AG08396 (cell line): Measurements from ENCODE around the gene PANX1.
"Not testable (repeated sequence)": the region's sequence is repeated elsewhere in the genome, so short reads cannot be mapped to it uniquely, and the experiment has no call there.

Experiments used
- DNase-seq: peaks from one replicate; pipeline ENCODE4 v3.0.0; 2012; ENCODE audit warnings: low spot score, mixed read lengths

Gene PANX1

DNA sequence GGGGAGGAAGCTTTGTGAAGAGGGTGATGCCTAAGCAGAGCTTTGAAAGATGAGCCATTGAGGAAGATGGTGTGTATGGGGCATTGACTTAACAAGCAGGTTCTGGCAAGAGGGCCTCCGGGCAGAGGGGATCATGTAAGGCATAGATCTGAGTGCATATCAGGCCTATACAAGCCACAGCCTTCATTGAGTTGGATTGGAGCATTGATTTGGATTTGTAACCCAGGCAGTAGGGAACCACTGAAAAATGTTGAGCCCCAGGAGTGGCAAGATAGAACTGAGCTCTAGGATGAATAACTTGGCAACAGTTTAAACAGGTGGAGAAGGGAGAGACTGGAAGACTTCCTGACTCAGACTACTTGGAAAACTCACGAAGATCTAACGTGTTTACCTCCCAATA, 21.4 kb downstream of the PANX1 start:
- DNase-seq, result no peak

- DNase-seq, result no peak
Observed at GRCh38 chr11:94150704-94151685, 22.4 kb downstream of the PANX1 start.

DNA sequence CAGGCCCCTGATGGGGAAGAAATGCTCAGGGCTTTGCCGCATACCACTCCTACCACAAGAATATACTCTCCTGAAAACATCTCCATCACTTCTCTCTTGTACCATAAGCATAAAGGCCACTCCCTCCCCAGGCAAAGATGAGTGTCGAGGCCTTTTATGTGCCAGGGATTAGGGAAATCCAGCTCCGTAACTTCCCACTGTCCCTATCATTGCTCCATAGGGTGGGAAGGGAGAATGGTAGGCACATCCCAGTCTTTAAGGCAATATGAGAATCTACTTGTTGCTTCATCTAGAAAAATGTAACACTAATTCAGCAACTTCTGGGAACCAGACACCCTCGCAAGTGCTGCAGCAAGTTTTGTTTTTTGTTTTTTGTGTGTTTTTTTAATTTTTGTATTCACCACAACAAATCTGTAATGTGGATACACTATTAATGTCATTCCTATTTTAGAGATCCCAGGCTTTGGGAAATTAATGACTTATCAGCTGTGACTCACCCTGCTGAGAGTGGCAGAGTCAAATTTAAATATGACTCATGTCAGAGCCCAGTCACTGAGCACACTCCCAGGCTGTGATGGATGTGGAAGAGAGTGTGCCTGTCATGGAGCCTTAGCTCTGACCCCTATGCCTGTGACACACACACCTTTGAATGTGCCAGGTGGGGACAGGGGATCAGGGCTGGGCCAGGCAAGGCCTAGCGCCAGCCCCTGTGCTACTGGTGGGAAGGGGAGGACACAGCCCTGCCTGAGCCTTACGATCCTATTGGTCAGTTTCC, 23.4 kb downstream of the PANX1 start:
- DNase-seq, result peak; percentile 75

- no peak for DNase-seq
Observed at GRCh38 chr11:94152678-94153065, 24.0 kb downstream of the PANX1 start.

DNA sequence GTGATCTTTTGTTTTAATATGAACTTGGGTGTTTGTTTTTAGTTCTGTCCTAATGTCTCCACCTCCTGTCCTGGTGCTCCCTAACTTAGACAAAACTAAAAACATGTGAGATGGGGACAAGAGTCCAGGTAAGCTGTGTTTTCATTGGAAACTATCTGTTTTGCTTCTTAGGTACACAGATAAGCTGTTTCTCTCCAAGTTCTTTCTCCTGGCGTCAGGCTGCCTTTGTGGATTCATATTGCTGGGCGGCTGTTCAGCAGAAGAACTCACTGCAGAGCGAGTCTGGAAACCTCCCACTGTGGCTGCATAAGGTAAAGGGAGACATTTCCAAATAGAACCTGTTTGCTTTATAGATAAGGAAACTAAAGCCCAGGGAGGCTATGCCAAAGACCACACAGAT, 24.7 kb downstream of the PANX1 start:
- DNase-seq, result no peak

DNA sequence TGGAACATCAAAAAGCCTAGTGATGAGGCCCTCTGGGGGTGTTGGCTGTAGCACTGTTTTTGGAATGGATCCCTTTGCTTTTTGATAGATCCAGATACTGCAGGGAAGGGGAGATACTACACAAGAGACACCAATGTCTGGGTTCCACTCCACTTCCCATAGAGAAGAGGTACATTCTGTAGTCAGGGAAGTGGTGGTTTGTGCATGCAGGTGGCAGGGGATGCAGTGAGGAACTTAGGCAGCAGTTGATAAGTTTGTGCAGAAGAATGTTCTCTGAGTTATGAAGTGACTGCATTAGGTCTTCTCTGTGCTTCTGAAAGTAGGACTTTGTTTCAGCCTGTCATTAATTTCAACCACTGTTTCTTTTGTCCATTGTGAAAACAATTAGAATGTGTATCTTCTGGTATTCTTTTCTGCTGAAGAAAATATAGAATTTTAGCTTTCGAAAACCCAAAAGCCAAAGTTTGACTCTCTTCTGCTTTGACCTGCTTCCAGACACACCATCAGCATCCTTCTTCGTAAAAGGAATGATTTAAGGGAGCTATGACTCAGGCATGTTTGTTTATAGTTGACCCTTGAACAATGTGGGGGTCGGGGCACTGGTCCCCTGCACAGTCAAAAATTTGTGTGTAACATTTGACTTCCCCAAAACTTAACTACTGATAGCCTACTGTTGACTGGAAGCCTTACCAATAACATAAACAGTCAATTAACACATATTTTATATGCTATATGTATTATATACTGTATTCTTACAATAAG, 25.6 kb downstream of the PANX1 start:
- DNase-seq, result no peak

- not testable (repeated sequence) for DNase-seq
Observed at GRCh38 chr11:94157339-94157738, 28.7 kb downstream of the PANX1 start.

GRCh38 chr11:94168882-94169281, 40.2 kb downstream of the PANX1 start:
- no peak for DNase-seq

- DNase-seq, result no peak
Observed at GRCh38 chr11:94169516-94169915, 40.9 kb downstream of the PANX1 start.

GRCh38 chr11:94169930-94170545, 41.4 kb downstream of the PANX1 start:
- DNase-seq, result no peak

DNA sequence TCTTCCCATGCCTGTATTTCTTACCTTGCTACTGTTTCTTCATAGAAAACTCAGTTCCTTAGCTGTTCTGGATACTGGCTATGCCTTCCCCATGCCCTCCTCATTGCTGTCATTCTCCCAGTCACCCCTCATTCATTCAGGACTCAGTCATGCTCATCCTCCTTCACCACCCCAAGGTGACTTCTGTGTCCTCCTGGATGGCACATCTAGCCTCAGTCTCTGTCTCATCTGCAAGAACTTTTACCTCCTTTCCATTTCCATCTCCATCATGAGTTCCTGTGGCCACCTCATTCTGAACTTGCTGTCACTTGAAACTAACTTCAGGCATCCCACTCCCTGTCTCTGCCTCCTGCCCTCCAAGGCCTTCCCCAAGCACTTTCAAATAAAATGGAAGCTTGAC, 42.3 kb downstream of the PANX1 start:
- DNase-seq, result no peak

GRCh38 chr11:94171693-94172440, 43.2 kb downstream of the PANX1 start:
- peak; percentile 69 for DNase-seq

- DNase-seq, result peak; percentile 81
Observed at GRCh38 chr11:94175535-94175934, 46.9 kb downstream of the PANX1 start.

- no peak for DNase-seq
Observed at GRCh38 chr11:94178331-94178730, 49.7 kb downstream of the PANX1 start.

DNA sequence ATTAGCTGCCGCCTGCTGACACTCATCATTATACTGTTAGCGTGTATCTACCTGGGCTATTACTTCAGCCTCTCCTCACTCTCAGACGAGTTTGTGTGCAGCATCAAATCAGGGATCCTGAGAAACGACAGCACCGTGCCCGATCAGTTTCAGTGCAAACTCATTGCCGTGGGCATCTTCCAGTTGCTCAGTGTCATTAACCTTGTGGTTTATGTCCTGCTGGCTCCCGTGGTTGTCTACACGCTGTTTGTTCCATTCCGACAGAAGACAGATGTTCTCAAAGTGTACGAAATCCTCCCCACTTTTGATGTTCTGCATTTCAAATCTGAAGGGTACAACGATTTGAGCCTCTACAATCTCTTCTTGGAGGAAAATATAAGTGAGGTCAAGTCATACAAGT, 51.1 kb downstream of the PANX1 start:
- DNase-seq, result no peak

- no peak for DNase-seq
Observed at GRCh38 chr11:94181526-94181925, 52.9 kb downstream of the PANX1 start.

- no peak for DNase-seq
Observed at GRCh38 chr11:94181943-94182342, 53.3 kb downstream of the PANX1 start.

GRCh38 chr11:94183251-94183885, 54.7 kb downstream of the PANX1 start:
- no peak for DNase-seq

DNA sequence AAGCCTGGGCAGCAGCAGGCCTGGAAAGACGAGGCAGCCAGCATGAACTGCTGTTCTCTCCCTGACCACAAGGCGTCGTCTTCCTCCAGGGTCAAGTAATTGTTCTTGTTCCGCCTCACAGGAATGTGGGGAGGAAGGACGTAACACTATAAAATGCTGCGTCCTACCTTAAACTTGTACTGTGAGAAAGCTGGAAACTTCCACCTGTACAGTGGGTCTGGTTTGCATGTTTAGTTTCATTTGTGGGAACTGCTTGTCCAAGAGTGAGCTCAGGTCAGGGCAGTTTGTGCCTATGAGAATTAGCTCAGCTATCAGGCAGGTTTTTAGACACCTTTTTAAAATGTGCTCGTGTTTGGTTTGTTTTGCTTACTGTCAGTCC, 55.2 kb downstream of the PANX1 start:
- DNase-seq, result peak; percentile 25

DNA sequence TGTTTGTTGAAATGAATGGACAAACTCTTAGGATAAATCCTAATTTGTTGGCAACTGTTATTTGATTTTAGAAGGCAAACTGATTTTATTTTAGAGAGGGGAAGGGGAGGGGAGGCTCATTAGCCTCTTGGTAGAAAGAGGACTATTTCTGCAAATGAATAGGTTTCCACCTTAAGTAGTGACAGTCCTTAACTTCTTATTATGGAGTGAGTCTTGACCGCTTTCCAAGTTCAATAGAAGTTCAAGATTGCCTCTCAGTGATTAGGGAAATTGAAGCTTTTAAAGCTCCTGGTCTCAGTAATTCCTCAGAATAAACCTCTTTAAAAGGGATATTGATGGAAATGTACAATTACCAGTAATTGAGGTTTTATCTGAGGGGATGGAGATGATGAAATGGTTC, 55.7 kb downstream of the PANX1 start:
- no peak for DNase-seq

DNA sequence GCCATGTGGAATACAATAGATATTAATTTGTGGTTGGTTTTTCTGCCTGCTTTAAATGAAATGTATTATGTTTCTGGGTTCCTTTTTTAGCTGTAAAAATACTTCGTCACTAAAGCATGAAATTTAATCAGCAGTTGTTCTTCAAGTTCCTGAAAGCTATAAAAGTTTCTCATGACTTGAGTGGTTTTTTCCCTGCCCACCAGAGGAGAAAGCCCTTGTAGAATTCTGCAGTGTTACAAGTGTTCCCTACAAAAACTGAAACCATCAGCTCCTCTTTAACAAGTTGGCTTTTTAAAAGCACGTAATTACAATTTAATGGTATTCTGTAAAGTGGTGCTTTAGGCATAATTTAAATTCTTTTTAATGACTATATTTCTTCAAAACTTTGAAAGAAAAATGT, 56.2 kb downstream of the PANX1 start:
- DNase-seq, result no peak
